OCI-LY3 (cell line): ENCODE results near the gene RHOD.

Source experiments
- H2AFZ ChIP-seq: fragments of 200-600, 300-600 bp; shearing (Covaris generic); 2 replicates; pipeline ENCODE4 v1.6.0; 2014; ENCODE audit warnings: antibody characterized with exemption, low read depth, low read length
- H3K27ac ChIP-seq: fragments of 200-600, 300-600 bp; sonication (generic); 2 replicates; pipeline ENCODE4 v1.5.1; 2014; ENCODE audit warnings: mild to moderate bottlenecking, low read length, moderate library complexity, mixed read lengths
- H3K27me3 ChIP-seq: fragments of 200-600, 300-600 bp; sonication (generic); 2 replicates; pipeline ENCODE4 v1.6.1; 2014; ENCODE audit warnings: low read depth, low read length, mixed read lengths
- H3K36me3 ChIP-seq: fragments of 200-600, 300-600 bp; sonication (generic); replicated peaks from 2 replicates; pipeline ENCODE3; 2014; ENCODE audit warnings: low read depth, low read length, mixed read lengths
- H3K4me1 ChIP-seq: fragments of 300-600, 200-600 bp; sonication (generic); 2 replicates; pipeline ENCODE4 v1.6.1; 2014; ENCODE audit warnings: low read length, mixed read lengths
- H3K4me2 ChIP-seq: fragments of 200-600, 300-600 bp; sonication (generic); 2 replicates; pipeline ENCODE4 v1.6.1; 2014; ENCODE audit warnings: low read length, mixed read lengths
- H3K4me3 ChIP-seq: fragments of 300-600, 200-600 bp; sonication (generic); 2 replicates; pipeline ENCODE4 v1.5.1; 2014; ENCODE audit warnings: antibody characterized with exemption, mild to moderate bottlenecking, low read length, moderate library complexity
- H3K79me2 ChIP-seq: fragments of 300-600, 200-600 bp; shearing (Covaris generic); 2 replicates; pipeline ENCODE4 v1.6.1; 2014; ENCODE audit warnings: mild to moderate bottlenecking, low read length, mixed read lengths
- H3K9ac ChIP-seq: fragments of 300-600, 200-600 bp; shearing (Covaris generic); 2 replicates; pipeline ENCODE4 v1.6.0; 2014; ENCODE audit warnings: mild to moderate bottlenecking, low read length, moderate library complexity
- H3K9me3 ChIP-seq: fragments of 200-600, 300-600 bp; shearing (Covaris generic); 2 replicates; pipeline ENCODE4 v1.6.1; 2014; ENCODE audit warnings: low read length, mixed read lengths; ENCODE audit not compliant: insufficient read depth
- H4K20me1 ChIP-seq: fragments of 200-600, 300-600 bp; sonication (generic); 2 replicates; pipeline ENCODE4 v1.6.1; 2016; ENCODE audit warnings: low read length, mixed read lengths; ENCODE audit not compliant: insufficient read depth
- EZH2phosphoT487 ChIP-seq: fragments of 200-600 bp; shearing (Covaris generic); IDR thresholded peaks from 2 replicates; pipeline ENCODE4 v1.6.1; 2018; ENCODE audit warnings: antibody characterized with exemption, mixed run types, low read depth
- TF ChIP-seq, protein P1 (sequence below): fragments of 200-600, 300-600 bp; sonication (generic); IDR thresholded peaks from 2 replicates; pipeline ENCODE4 v1.5.1; 2014; ENCODE audit warnings: antibody characterized with exemption, low read length, low read depth

RHOD gene

DNA sequence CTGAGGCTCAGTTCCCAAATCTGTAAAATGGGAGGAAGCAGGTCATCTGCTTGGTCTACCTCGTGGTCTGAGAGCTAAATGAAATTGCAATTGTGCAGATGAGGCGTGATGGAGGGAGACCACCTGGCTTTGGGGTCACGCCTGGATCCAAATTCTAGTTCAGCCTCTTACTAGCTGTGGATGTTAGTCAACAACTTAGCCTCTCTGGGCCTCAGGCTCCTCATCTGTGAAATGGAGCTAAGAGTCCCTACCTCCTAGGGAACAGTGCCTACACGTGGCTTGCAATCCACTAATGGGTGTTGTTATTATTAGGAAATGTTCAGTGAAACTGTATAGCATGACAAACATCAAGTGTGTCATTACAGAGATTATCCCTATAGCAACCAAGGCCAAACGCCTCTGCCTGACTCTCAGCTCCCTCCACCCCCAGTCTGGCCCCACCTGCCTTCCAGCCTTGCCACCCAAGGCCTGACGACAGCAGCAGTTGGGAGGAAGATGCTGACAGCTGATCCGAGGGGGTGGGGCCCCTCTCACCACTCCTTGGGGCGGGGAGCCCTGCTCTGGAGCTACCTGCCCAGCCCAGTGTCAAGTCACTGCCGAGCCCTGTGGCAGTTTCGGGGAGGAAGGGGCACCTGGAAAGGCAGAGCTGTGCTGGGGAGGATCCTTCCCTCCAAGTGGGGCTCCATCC is 1.7 kb upstream of the RHOD start:
- Histone ChIP-seq H3K4me1 (peaks cover 45% of the 10 kb centered on the region), H3K4me2 (peak overlapping the region; percentile 93), H3K9ac (no peak overlapping the region), H3K79me2 (peaks cover 3% of the 10 kb centered on the region; the same call in 1 of the 2 replicates), H3K27me3 (no peaks in the 10 kb centered on the region), H3K27ac (no peak overlapping the region), H3K9me3 (no peaks in the 10 kb centered on the region), H3K4me3 (no peak overlapping the region), H4K20me1 (peaks cover 27% of the 10 kb centered on the region), H2AFZ (no peak overlapping the region), H3K36me3 (peaks cover 14% of the 10 kb centered on the region)
- TF ChIP-seq, protein P1, sequence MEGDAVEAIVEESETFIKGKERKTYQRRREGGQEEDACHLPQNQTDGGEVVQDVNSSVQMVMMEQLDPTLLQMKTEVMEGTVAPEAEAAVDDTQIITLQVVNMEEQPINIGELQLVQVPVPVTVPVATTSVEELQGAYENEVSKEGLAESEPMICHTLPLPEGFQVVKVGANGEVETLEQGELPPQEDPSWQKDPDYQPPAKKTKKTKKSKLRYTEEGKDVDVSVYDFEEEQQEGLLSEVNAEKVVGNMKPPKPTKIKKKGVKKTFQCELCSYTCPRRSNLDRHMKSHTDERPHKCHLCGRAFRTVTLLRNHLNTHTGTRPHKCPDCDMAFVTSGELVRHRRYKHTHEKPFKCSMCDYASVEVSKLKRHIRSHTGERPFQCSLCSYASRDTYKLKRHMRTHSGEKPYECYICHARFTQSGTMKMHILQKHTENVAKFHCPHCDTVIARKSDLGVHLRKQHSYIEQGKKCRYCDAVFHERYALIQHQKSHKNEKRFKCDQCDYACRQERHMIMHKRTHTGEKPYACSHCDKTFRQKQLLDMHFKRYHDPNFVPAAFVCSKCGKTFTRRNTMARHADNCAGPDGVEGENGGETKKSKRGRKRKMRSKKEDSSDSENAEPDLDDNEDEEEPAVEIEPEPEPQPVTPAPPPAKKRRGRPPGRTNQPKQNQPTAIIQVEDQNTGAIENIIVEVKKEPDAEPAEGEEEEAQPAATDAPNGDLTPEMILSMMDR = no peak
- no peak for TF ChIP-seq EZH2phosphoT487

DNA sequence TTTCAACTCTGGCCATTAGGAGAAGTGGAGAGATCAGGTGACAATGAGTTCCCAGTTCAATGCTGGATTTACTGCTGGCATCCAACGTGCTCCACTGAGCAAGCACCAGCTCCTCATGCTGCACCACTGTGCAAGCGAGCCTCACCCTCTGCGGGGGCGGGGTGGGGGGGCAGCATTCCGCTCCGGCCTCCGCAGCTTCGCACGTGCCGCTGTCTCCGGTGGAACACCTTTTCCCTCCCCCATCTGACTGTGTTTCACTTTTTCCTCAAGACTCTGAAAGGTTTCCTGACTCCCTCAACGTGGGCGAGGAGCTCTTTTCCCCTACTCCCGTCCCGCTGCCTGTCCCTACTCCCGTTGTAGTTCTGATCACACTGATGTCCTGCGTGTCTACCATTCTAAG is 835 bp upstream of the RHOD start:
- no peaks in the 10 kb centered on the region for H3K79me2 ChIP-seq
- H3K4me2 ChIP-seq = peak overlapping the region; percentile 93
- peak overlapping the region; percentile 80 for H3K4me3 ChIP-seq
- no peaks in the 10 kb centered on the region for H3K27me3 ChIP-seq
- H4K20me1 ChIP-seq = peaks cover 18% of the 10 kb centered on the region
- H3K4me1 ChIP-seq = peaks cover 45% of the 10 kb centered on the region
- H2AFZ ChIP-seq = 0 out of 2 replicates have a peak overlapping the region, but pooled peaks have one; percentile 19
- H3K27ac ChIP-seq = no peak overlapping the region
- peaks cover 9% of the 10 kb centered on the region for H3K36me3 ChIP-seq
- no peaks in the 10 kb centered on the region for H3K9me3 ChIP-seq
- peak overlapping the region; percentile 66 for H3K9ac ChIP-seq
- TF ChIP-seq, protein P1 = no peak
- TF ChIP-seq EZH2phosphoT487 = no peak

DNA sequence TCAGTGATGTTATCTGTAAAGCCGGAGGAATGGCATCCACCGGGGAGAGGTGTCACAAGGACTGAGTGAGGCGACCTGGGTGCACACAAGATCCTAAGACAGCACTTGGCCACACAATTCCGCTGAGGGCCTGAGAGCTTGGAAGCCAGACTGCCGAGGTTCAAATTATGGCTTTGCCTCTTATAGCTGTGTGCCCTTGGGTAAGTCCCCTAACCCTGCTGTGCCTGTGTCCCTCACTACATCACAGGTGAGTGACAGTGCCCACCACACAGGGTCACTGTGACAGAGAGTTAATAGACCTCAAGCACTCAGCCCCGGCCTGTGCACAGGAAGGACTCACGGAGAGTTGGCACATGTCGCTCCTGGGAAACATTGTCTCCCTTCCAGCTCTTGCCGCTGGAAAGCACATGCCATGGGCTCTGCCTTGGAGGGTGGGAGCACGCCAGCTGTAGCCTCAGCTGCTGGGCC is 592 bp downstream of the RHOD start:
- Histone ChIP-seq H3K9me3 (no peaks in the 10 kb centered on the region), H3K4me2 (peak overlapping the region; percentile 93), H3K79me2 (no peaks in the 10 kb centered on the region), H2AFZ (peak overlapping the region; percentile 12; the same call in 1 of the 2 replicates), H3K4me1 (peaks cover 45% of the 10 kb centered on the region), H3K9ac (peak overlapping the region; percentile 66), H3K27me3 (no peaks in the 10 kb centered on the region), H3K27ac (no peak overlapping the region), H4K20me1 (peaks cover 6% of the 10 kb centered on the region; the same call in 1 of the 2 replicates), H3K4me3 (peak overlapping the region; percentile 80), H3K36me3 (peaks cover 3% of the 10 kb centered on the region)
- TF ChIP-seq, protein P1 = no peak
- no peak for TF ChIP-seq EZH2phosphoT487

DNA sequence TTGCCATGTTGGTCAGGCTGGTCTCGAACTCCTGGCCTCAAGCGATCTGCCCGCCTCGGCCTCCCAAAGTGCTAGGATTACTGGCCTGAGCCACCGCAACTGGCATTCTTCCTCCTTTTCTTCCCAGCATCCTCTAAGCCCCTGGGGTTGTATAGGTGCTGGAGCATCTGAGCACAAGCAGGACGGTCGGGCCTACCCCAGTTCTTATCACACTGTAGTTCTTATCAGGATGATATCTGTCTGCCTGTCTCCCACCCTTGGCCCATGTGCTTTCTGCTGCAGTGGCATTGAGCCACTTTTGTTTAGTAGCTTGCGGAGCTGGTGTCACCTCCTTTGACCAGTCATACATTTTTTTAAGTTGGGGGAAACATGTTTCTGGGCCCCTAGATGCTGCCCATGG is 1.9 kb downstream of the RHOD start:
- TF ChIP-seq EZH2phosphoT487 = no peak
- TF ChIP-seq, protein P1 = no peak
- Histone ChIP-seq H3K36me3 (peaks cover 3% of the 10 kb centered on the region), H2AFZ (no peak overlapping the region), H4K20me1 (no peaks in the 10 kb centered on the region), H3K79me2 (no peaks in the 10 kb centered on the region), H3K27me3 (no peaks in the 10 kb centered on the region), H3K4me3 (no peak overlapping the region), H3K4me1 (peaks cover 34% of the 10 kb centered on the region), H3K27ac (no peak overlapping the region), H3K9me3 (no peaks in the 10 kb centered on the region), H3K9ac (no peak overlapping the region), H3K4me2 (no peak overlapping the region)
